ENCODE measurements around the gene RBL2.

RBL2 gene

GRCh38 chr16:53486230-53486629, 52.0 kb downstream of the RBL2 start:
- H3K4me3 Mint-ChIP-seq = no peak overlapping the region

GRCh38 chr16:53489755-53490154, 55.5 kb downstream of the RBL2 start:
- H3K36me3 Mint-ChIP-seq = peaks cover 62% of the 10 kb centered on the region
- H3K27me3 Mint-ChIP-seq = no peaks in the 10 kb centered on the region
- H3K4me1 Mint-ChIP-seq = no peaks in the 10 kb centered on the region
- peaks cover 2% of the 10 kb centered on the region for H3K9me3 Mint-ChIP-seq
- no peak overlapping the region for H3K27ac Mint-ChIP-seq
- no peak for ATAC-seq
- no peak overlapping the region for H3K4me3 Mint-ChIP-seq

More at GRCh38 chr16:53486230-53486629, 52.0 kb downstream of the RBL2 start:
- ATAC-seq = no peak
- no peaks in the 10 kb centered on the region for H3K27me3 Mint-ChIP-seq
- H3K27ac Mint-ChIP-seq = no peak overlapping the region
- H3K36me3 Mint-ChIP-seq = peaks cover 82% of the 10 kb centered on the region
- no peaks in the 10 kb centered on the region for H3K4me1 Mint-ChIP-seq
- H3K9me3 Mint-ChIP-seq = peaks cover 6% of the 10 kb centered on the region

GRCh38 chr16:53492503-53492902, 58.2 kb downstream of the RBL2 start:
- Mint-ChIP-seq H3K4me1 (no peaks in the 10 kb centered on the region), H3K27ac (no peak overlapping the region), H3K9me3 (no peaks in the 10 kb centered on the region)

GRCh38 chr16:53494636-53495035, 60.4 kb downstream of the RBL2 start:
- Mint-ChIP-seq H3K4me1 (no peaks in the 10 kb centered on the region), H3K27ac (no peak overlapping the region), H3K27me3 (no peaks in the 10 kb centered on the region), H3K4me3 (no peak overlapping the region), H3K36me3 (peaks cover 53% of the 10 kb centered on the region), H3K9me3 (no peaks in the 10 kb centered on the region)
- no peak for ATAC-seq

More at GRCh38 chr16:53492503-53492902, 58.2 kb downstream of the RBL2 start:
- Mint-ChIP-seq H3K27me3 (no peaks in the 10 kb centered on the region), H3K36me3 (peaks cover 58% of the 10 kb centered on the region), H3K4me3 (no peak overlapping the region)
- no peak for ATAC-seq

GRCh38 chr16:53495325-53495724, 61.1 kb downstream of the RBL2 start:
- H3K9me3 Mint-ChIP-seq = no peaks in the 10 kb centered on the region
- no peaks in the 10 kb centered on the region for H3K27me3 Mint-ChIP-seq
- no peak for ATAC-seq
- no peak overlapping the region for H3K4me3 Mint-ChIP-seq
- H3K36me3 Mint-ChIP-seq = peaks cover 47% of the 10 kb centered on the region
- H3K4me1 Mint-ChIP-seq = no peaks in the 10 kb centered on the region
- H3K27ac Mint-ChIP-seq = no peak overlapping the region

- ATAC-seq = no peak
- peaks cover 19% of the 10 kb centered on the region for H3K4me1 Mint-ChIP-seq
- peaks cover 35% of the 10 kb centered on the region for H3K36me3 Mint-ChIP-seq
Measured at GRCh38 chr16:53498984-53499383, 64.7 kb downstream of the RBL2 start.

GRCh38 chr16:53501216-53501859, 67.1 kb downstream of the RBL2 start:
- no peak for ATAC-seq
- H3K4me3 Mint-ChIP-seq = peak overlapping the region; percentile 97
- peaks cover 28% of the 10 kb centered on the region for H3K4me1 Mint-ChIP-seq
- peaks cover 12% of the 10 kb centered on the region for H3K36me3 Mint-ChIP-seq
- no peaks in the 10 kb centered on the region for H3K9me3 Mint-ChIP-seq
- H3K27ac Mint-ChIP-seq = no peak overlapping the region
- no peaks in the 10 kb centered on the region for H3K27me3 Mint-ChIP-seq

More at GRCh38 chr16:53498984-53499383, 64.7 kb downstream of the RBL2 start:
- no peaks in the 10 kb centered on the region for H3K9me3 Mint-ChIP-seq
- H3K27ac Mint-ChIP-seq = no peak overlapping the region
- no peak overlapping the region for H3K4me3 Mint-ChIP-seq
- H3K27me3 Mint-ChIP-seq = no peaks in the 10 kb centered on the region

GRCh38 chr16:53502331-53503269, 68.3 kb downstream of the RBL2 start, which contains the start of gene AKTIP:
AKTIP (minus strand) TSS chr16:53503209; CDS start chr16:53500259, 2,950 bp downstream.
- Mint-ChIP-seq H3K36me3 (peaks cover 4% of the 10 kb centered on the region), H3K27me3 (no peaks in the 10 kb centered on the region), H3K9me3 (no peaks in the 10 kb centered on the region), H3K4me3 (peak within 1 kb of the TSS; percentile 97), H3K27ac (peak within 1 kb of the TSS; percentile 90), H3K4me1 (peaks cover 28% of the 10 kb centered on the region)
- peak; percentile 56 for ATAC-seq

GRCh38 chr16:53503270-53503923, 69.1 kb downstream of the RBL2 start:
- H3K9me3 Mint-ChIP-seq = no peaks in the 10 kb centered on the region
- H3K27me3 Mint-ChIP-seq = no peaks in the 10 kb centered on the region
- H3K4me3 Mint-ChIP-seq = peak overlapping the region; percentile 97
- peak; percentile 98 for ATAC-seq
- no peaks in the 10 kb centered on the region for H3K36me3 Mint-ChIP-seq
- peaks cover 28% of the 10 kb centered on the region for H3K4me1 Mint-ChIP-seq
- peak overlapping the region; percentile 90 for H3K27ac Mint-ChIP-seq

- H3K36me3 Mint-ChIP-seq = no peaks in the 10 kb centered on the region
- H3K4me1 Mint-ChIP-seq = peaks cover 28% of the 10 kb centered on the region
- no peak for ATAC-seq
- peak overlapping the region; percentile 97 for H3K4me3 Mint-ChIP-seq
- no peaks in the 10 kb centered on the region for H3K9me3 Mint-ChIP-seq
- no peaks in the 10 kb centered on the region for H3K27me3 Mint-ChIP-seq
- H3K27ac Mint-ChIP-seq = peak overlapping the region; percentile 90
Measured at GRCh38 chr16:53503991-53504663, 69.9 kb downstream of the RBL2 start.

- Mint-ChIP-seq H3K4me1 (peaks cover 28% of the 10 kb centered on the region), H3K27ac (peak overlapping the region; percentile 90), H3K27me3 (no peaks in the 10 kb centered on the region), H3K9me3 (no peaks in the 10 kb centered on the region), H3K36me3 (no peaks in the 10 kb centered on the region), H3K4me3 (peak overlapping the region; percentile 97)
- ATAC-seq = no peak
Measured at GRCh38 chr16:53504665-53505064, 70.4 kb downstream of the RBL2 start.

GRCh38 chr16:53506254-53506653, 72.0 kb downstream of the RBL2 start:
- Mint-ChIP-seq H3K36me3 (no peaks in the 10 kb centered on the region), H3K4me3 (no peak overlapping the region), H3K4me1 (peaks cover 29% of the 10 kb centered on the region)

GRCh38 chr16:53507464-53508179, 73.4 kb downstream of the RBL2 start:
- no peaks in the 10 kb centered on the region for H3K36me3 Mint-ChIP-seq
- H3K27ac Mint-ChIP-seq = no peak overlapping the region
- no peaks in the 10 kb centered on the region for H3K27me3 Mint-ChIP-seq
- H3K4me3 Mint-ChIP-seq = no peak overlapping the region
- H3K4me1 Mint-ChIP-seq = peaks cover 19% of the 10 kb centered on the region
- no peaks in the 10 kb centered on the region for H3K9me3 Mint-ChIP-seq
- no peak for ATAC-seq

More at GRCh38 chr16:53506254-53506653, 72.0 kb downstream of the RBL2 start:
- Mint-ChIP-seq H3K9me3 (no peaks in the 10 kb centered on the region), H3K27ac (no peak overlapping the region), H3K27me3 (no peaks in the 10 kb centered on the region)
- no peak for ATAC-seq

All from stimulated activated memory B cell treated with anti-CD40 and anti-IgM and Interleukin-4, amounts not matched to agents 10 μg/mL and 1 μg/mL and 100 μg/mL, for 72 hours (primary cell).